HepG2 (cell line): ENCODE data around the gene ERMARD. TPM values are rescaled to one million over a fixed set of nuclear protein-coding genes. Genes with fewer than 3 reads are reported as not detected.

Experiments used
- CAMTA2 ChIP-seq: sonication (generic); formaldehyde crosslinking; IDR thresholded peaks from 2 replicates; pipeline ENCODE4 v1.4.0; 2020; ENCODE audit warnings: mild to moderate bottlenecking, missing genetic modification reagents, borderline replicate concordance
- CCDC6 ChIP-seq: sonication (generic); formaldehyde crosslinking; IDR thresholded peaks from 2 replicates; pipeline ENCODE4 v1.8.1; 2022; ENCODE audit warnings: mild to moderate bottlenecking, missing genetic modification reagents, moderate library complexity
- ELF3 ChIP-seq: IDR thresholded peaks from 2 replicates; pipeline ENCODE4 v1.6.1; 2016; ENCODE audit warnings: missing genetic modification reagents, missing compliant biosample characterization
- FOXA3 ChIP-seq: IDR thresholded peaks from 2 replicates; pipeline ENCODE4 v1.6.1; 2016; ENCODE audit warnings: missing genetic modification reagents, missing compliant biosample characterization
- FOXM1 ChIP-seq: sonication (generic); formaldehyde crosslinking; IDR thresholded peaks from 2 replicates; pipeline ENCODE4 v1.5.0; 2020; ENCODE audit warnings: missing genetic modification reagents
- GTF2F1 ChIP-seq: fragments of 150-350 bp; IDR thresholded peaks from 2 replicates; pipeline ENCODE4 v1.6.1; 2014; ENCODE audit warnings: low read length
- MIER2 ChIP-seq: IDR thresholded peaks from 2 replicates; pipeline ENCODE4 v1.6.1; 2016; ENCODE audit warnings: missing biosample characterization, missing genetic modification reagents
- MTA1 ChIP-seq: sonication (generic); formaldehyde crosslinking; IDR thresholded peaks from 2 replicates; pipeline ENCODE4 v1.4.0; 2020; ENCODE audit warnings: missing genetic modification reagents, mild to moderate bottlenecking, borderline replicate concordance
- NAIF1 ChIP-seq: sonication (generic); formaldehyde crosslinking; IDR thresholded peaks from 2 replicates; pipeline ENCODE4 v1.5.0; 2020; ENCODE audit warnings: mild to moderate bottlenecking, missing genetic modification reagents, borderline replicate concordance
- REXO4 ChIP-seq: sonication (generic); formaldehyde crosslinking; IDR thresholded peaks from 2 replicates; pipeline ENCODE4 v1.8.0; 2022; ENCODE audit warnings: missing genetic modification reagents, mild to moderate bottlenecking, borderline replicate concordance
- SALL2 ChIP-seq: sonication (generic); formaldehyde crosslinking; IDR thresholded peaks from 2 replicates; pipeline ENCODE4 v1.8.1; 2023; ENCODE audit warnings: mild to moderate bottlenecking, missing genetic modification reagents, inconsistent platforms
- TAF15 ChIP-seq: fragments of 200-400 bp; formaldehyde crosslinking; IDR thresholded peaks from one replicate; pipeline ENCODE4 v1.6.1; 2018; ENCODE audit warnings: mild to moderate bottlenecking, low read depth, low read length; ENCODE audit not compliant: poor library complexity, severe bottlenecking
- ZFP62 ChIP-seq: sonication (generic); formaldehyde crosslinking; IDR thresholded peaks from 2 replicates; pipeline ENCODE4 v1.4.0; 2020; ENCODE audit warnings: missing genetic modification reagents
- ZKSCAN5 ChIP-seq: sonication (generic); formaldehyde crosslinking; IDR thresholded peaks from 2 replicates; pipeline ENCODE4 v1.5.1; 2020; ENCODE audit warnings: mild to moderate bottlenecking, missing genetic modification reagents
- ZNF160 ChIP-seq: sonication (generic); formaldehyde crosslinking; IDR thresholded peaks from 2 replicates; pipeline ENCODE4 v1.8.0; 2022; ENCODE audit warnings: mild to moderate bottlenecking, inconsistent platforms, missing genetic modification reagents
- ZNF431 ChIP-seq: sonication (generic); formaldehyde crosslinking; IDR thresholded peaks from 2 replicates; pipeline ENCODE4 v1.9.0; 2022; ENCODE audit warnings: missing genetic modification reagents, low read depth, mild to moderate bottlenecking, borderline replicate concordance
- ZNF432 ChIP-seq: sonication (generic); formaldehyde crosslinking; IDR thresholded peaks from 2 replicates; pipeline ENCODE4 v1.5.0; 2020; ENCODE audit warnings: missing genetic modification reagents, mild to moderate bottlenecking, borderline replicate concordance
- ZNF589 ChIP-seq: sonication (generic); formaldehyde crosslinking; conservative IDR thresholded peaks from 2 replicates; pipeline ENCODE4 v1.8.0; 2022; ENCODE audit warnings: mild to moderate bottlenecking, moderate library complexity, missing genetic modification reagents
- ZSCAN12 ChIP-seq: sonication (generic); formaldehyde crosslinking; IDR thresholded peaks from 2 replicates; pipeline ENCODE4 v1.9.0; 2021; ENCODE audit warnings: mild to moderate bottlenecking, missing genetic modification reagents
- polyA plus RNA-seq, 8 experiments: library from polyadenylated mRNA; depleted of rRNA in 3 of 8; stranded (reverse) in 7 of 8; unstranded in 1 of 8; fragments of >200 nt; fragmentation: Illumina TruSeq in 4 of 8; extraction: Trizol in 4 of 8; gene quantifications; 2 replicates each; pipeline versions ENCODE4 v1.2.1 to v1.2.3, GENCODE V29; 2011 to 2016; ENCODE audit warnings: low read depth in 4 of 8, missing spikeins in 1 of 8, mixed read lengths in 1 of 8; ENCODE audit not compliant: insufficient read depth in 1 of 8
- total RNA-seq, 5 experiments: library from RNA; depleted of rRNA; stranded (reverse); fragments of >200 nt; fragmentation: Illumina TruSeq; extraction: Trizol; gene quantifications; 2 replicates each; pipeline ENCODE4 v1.2.3, GENCODE V29; 2016; ENCODE audit warnings: low read depth in 1 of 5
- TF ChIP-seq, protein P1 (sequence below): sonication (generic); formaldehyde crosslinking; IDR thresholded peaks from 2 replicates; pipeline ENCODE4 v1.4.0; 2020; ENCODE audit warnings: missing genetic modification reagents, mild to moderate bottlenecking, borderline replicate concordance
- TF ChIP-seq, protein P2 (sequence below): sonication (generic); formaldehyde crosslinking; IDR thresholded peaks from 2 replicates; pipeline ENCODE4 v1.4.0; 2020; ENCODE audit warnings: missing genetic modification reagents
- TF ChIP-seq, protein P3 (sequence below): sonication (generic); formaldehyde crosslinking; IDR thresholded peaks from 2 replicates; pipeline ENCODE4 v1.4.0; 2020; ENCODE audit warnings: mild to moderate bottlenecking, missing genetic modification reagents
- TF ChIP-seq, protein P4 (sequence below): fragments of 450-650 bp; IDR thresholded peaks from 2 replicates; pipeline ENCODE4 v1.6.1; 2017; ENCODE audit warnings: mild to moderate bottlenecking

The ERMARD gene
- total and polyA plus RNA-seq, 2 of the 13 experiments (the other 11 are each of a cell fraction or from before 2014, with no cell fraction given), result 8.8 to 10.7 TPM

DNA sequence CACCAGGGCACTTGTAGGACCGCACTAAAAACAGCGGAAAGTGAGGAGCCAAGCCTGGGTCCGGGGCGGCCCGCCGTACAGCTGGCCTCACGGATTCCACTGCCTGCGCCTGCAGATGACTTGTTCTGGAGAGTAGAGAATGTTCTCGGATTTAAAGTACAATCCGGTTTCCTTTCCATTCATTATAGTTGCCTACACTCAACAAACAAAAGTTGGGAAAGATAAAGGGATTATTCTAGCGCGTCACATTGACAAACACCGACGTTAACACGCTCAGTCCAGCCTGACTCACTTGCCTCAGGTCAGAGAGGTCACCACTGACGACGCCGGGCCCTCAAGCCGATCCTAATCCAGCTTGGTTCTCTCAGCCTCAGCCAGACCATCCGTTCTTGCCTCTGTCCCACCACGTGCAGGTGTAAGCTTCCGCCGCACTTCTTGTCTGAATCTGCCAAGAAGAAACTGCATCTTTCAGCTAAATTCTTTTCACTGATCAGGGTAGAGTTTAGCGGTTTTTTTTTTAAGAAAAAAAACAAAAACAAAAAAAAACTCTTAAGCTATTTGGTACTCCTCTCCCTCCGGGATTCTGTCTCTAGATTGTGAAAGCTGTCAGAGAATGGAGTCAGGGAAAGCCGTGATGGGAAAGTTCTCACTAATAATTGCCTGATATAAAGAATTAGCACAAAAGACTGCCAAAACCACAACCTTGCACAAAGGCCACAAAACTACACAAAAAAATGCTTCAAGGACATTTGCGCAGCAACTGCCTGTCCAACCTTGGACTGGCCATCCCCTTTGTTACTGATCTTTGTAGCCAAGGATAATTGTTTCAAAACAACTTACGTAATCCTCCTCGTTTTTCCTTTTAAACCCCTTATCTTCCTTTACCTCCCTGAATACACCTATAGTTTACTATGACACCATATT is 26.0 kb upstream of the ERMARD start (continued):
- TF ChIP-seq ZKSCAN5 (no peak), ZNF589 (CRISPR knock-in tag) (no peak), TAF15 (no peak), FOXA3 (CRISPR knock-in tag) (peak; percentile 88), SALL2 (CRISPR knock-in tag) (peak; percentile 66; the same call in 1 of the 2 replicates), CCDC6 (CRISPR knock-in tag) (peak; percentile 85; the same call in 1 of the 2 replicates), ELF3 (CRISPR knock-in tag) (peak; percentile 89), ZNF431 (CRISPR knock-in tag) (no peak; the same call in 1 of the 2 replicates), ZNF432 (CRISPR knock-in tag) (no peak), REXO4 (CRISPR knock-in tag) (no peak), MTA1 (CRISPR knock-in tag) (no peak; the same call in 1 of the 2 replicates), GTF2F1 (no peak), NAIF1 (CRISPR knock-in tag) (peak; percentile 82; the same call in 1 of the 2 replicates), ZNF160 (CRISPR knock-in tag) (peak; percentile 85), MIER2 (CRISPR knock-in tag) (peak; percentile 74; the same call in 1 of the 2 replicates), ZFP62 (no peak), FOXM1 (CRISPR knock-in tag) (no peak), CAMTA2 (CRISPR knock-in tag) (no peak), ZSCAN12 (peak; percentile 10; the same call in 1 of the 2 replicates)
- TF ChIP-seq, protein P1, sequence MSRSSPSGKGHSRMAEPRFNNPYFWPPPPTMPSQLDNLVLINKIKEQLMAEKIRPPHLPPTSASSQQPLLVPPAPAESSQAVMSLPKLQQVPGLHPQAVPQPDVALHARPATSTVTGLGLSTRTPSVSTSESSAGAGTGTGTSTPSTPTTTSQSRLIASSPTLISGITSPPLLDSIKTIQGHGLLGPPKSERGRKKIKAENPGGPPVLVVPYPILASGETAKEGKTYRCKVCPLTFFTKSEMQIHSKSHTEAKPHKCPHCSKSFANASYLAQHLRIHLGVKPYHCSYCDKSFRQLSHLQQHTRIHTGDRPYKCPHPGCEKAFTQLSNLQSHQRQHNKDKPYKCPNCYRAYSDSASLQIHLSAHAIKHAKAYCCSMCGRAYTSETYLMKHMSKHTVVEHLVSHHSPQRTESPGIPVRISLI (CRISPR knock-in tag), result 0 out of 2 replicates have a peak, but pooled peaks have one; percentile 36
- TF ChIP-seq, protein P2, sequence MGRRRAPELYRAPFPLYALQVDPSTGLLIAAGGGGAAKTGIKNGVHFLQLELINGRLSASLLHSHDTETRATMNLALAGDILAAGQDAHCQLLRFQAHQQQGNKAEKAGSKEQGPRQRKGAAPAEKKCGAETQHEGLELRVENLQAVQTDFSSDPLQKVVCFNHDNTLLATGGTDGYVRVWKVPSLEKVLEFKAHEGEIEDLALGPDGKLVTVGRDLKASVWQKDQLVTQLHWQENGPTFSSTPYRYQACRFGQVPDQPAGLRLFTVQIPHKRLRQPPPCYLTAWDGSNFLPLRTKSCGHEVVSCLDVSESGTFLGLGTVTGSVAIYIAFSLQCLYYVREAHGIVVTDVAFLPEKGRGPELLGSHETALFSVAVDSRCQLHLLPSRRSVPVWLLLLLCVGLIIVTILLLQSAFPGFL, result no peak
- TF ChIP-seq, protein P3, sequence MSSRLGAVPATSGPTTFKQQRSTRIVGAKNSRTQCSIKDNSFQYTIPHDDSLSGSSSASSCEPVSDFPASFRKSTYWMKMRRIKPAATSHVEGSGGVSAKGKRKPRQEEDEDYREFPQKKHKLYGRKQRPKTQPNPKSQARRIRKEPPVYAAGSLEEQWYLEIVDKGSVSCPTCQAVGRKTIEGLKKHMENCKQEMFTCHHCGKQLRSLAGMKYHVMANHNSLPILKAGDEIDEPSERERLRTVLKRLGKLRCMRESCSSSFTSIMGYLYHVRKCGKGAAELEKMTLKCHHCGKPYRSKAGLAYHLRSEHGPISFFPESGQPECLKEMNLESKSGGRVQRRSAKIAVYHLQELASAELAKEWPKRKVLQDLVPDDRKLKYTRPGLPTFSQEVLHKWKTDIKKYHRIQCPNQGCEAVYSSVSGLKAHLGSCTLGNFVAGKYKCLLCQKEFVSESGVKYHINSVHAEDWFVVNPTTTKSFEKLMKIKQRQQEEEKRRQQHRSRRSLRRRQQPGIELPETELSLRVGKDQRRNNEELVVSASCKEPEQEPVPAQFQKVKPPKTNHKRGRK (CRISPR knock-in tag), result no peak
- TF ChIP-seq, protein P4, sequence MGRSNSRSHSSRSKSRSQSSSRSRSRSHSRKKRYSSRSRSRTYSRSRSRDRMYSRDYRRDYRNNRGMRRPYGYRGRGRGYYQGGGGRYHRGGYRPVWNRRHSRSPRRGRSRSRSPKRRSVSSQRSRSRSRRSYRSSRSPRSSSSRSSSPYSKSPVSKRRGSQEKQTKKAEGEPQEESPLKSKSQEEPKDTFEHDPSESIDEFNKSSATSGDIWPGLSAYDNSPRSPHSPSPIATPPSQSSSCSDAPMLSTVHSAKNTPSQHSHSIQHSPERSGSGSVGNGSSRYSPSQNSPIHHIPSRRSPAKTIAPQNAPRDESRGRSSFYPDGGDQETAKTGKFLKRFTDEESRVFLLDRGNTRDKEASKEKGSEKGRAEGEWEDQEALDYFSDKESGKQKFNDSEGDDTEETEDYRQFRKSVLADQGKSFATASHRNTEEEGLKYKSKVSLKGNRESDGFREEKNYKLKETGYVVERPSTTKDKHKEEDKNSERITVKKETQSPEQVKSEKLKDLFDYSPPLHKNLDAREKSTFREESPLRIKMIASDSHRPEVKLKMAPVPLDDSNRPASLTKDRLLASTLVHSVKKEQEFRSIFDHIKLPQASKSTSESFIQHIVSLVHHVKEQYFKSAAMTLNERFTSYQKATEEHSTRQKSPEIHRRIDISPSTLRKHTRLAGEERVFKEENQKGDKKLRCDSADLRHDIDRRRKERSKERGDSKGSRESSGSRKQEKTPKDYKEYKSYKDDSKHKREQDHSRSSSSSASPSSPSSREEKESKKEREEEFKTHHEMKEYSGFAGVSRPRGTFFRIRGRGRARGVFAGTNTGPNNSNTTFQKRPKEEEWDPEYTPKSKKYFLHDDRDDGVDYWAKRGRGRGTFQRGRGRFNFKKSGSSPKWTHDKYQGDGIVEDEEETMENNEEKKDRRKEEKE, result no peak
